Measurements from ENCODE around the gene SPIN1.
"Not testable (repeated sequence)": the region's sequence is repeated elsewhere in the genome, so short reads cannot be mapped to it uniquely, and the experiment has no call there.

Gene SPIN1

DNA sequence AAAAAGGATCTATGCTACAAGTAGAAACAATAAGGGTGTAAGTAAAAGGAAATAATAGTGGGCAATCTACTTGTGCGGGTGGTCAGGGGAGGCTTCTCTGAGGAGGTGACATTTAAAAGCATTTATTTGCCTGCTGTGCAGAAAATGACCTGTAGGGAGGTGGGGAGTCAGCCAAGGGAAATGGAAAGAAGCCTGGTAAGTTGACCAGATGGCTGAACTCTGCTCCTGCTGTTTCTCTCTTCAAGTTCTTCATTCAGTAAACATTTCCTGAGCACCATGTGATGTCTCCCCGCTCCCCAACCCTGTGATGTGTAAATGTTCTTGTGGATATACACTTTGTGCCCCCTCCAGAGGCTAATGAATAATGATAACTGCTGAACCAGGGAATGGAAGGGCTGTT is 9.9 kb upstream of the SPIN1 start:
- no peaks in the 10 kb centered on the region for H3K4me1 ChIP-seq
- no peaks in the 10 kb centered on the region for H3K9me3 ChIP-seq
- H3K27me3 ChIP-seq (ENCODE audit: low read depth), result no peaks in the 10 kb centered on the region; the same call in 1 of the 2 replicates
- H3K4me3 ChIP-seq, result no peak overlapping the region
- H3K36me3 ChIP-seq (replicated peaks), result no peaks in the 10 kb centered on the region
- in situ Hi-C loops (cut with MboI; ENCODE audit: low sequenced_read_pairs), result no loop called here
- DNase-seq (ENCODE audit: low spot score in 2 of 2), result no peak

DNA sequence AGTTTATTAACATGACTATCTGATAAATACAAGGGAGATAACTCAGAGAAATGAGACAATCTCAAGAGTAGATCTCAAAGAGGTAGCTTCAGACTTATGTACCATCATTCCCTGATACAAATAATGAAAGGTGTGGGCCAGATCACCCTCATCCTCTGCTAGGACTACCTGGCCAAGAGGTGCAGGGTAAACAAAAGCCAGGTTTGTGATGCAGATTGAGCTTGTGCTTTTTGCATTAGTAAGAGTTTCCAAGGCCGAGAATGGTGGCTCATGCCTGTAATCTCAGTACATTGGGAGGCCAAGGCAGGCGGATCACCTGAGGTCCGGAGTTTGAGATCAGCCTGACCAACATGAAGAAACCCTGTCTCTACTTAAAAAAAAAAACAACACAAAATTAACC is 8.9 kb upstream of the SPIN1 start:
- Histone ChIP-seq H3K36me3 (replicated peaks) (no peaks in the 10 kb centered on the region), H3K4me1 (no peaks in the 10 kb centered on the region), H3K9me3 (no peaks in the 10 kb centered on the region), H3K4me3 (no peak overlapping the region), H3K27me3 (ENCODE audit: low read depth) (no peaks in the 10 kb centered on the region; the same call in 1 of the 2 replicates)
- in situ Hi-C loops (cut with MboI; ENCODE audit: low sequenced_read_pairs), result no loop called here
- no peak for DNase-seq (ENCODE audit: low spot score in 2 of 2)

DNA sequence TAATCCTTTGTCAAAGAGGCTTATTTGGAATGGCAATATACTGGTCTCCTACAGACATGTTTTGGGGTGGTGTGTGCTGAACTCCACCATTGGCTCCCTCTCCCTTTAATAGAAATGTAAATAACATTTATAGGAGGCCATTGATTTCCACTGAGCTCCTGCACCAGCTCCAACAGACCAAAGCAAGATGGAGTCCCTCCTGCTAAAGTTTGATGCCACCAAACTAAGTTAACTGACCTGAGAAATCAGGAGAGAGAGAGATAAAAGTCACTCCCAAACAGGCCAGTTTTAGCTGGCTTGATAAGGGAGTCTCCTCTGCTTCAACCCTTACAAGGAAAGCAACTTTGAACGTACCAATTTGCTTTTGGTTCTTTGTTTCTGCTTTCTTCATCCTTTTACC is 8.1 kb upstream of the SPIN1 start:
- no peak overlapping the region for H3K4me3 ChIP-seq
- in situ Hi-C loops (cut with MboI; ENCODE audit: low sequenced_read_pairs), result no loop called here
- no peaks in the 10 kb centered on the region for H3K9me3 ChIP-seq
- no peak for DNase-seq (ENCODE audit: low spot score in 2 of 2)
- H3K4me1 ChIP-seq, result no peaks in the 10 kb centered on the region
- no peaks in the 10 kb centered on the region for H3K36me3 ChIP-seq (replicated peaks)
- H3K27me3 ChIP-seq (ENCODE audit: low read depth), result no peaks in the 10 kb centered on the region; the same call in 1 of the 2 replicates

DNA sequence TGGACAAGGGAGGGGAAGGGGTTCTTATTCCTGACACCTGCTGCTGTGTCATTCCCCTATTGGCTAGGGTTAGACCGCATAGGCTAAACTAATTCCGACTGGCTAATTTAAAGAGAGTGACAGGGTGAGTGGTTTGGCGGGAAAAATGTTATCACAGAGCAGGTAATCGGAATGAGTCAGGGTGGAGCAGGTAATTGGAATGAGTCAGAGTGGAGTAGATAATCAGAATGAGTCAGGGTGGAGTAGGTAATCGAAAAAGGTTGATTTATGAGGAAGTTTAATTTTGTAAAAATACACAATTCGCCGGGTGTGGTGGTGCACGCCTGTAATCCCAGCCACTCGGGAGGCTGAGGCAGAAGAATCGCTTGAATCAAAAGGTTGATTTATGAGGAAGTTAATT is 6.9 kb upstream of the SPIN1 start:
- H3K4me1 ChIP-seq; H3K4me3 ChIP-seq; in situ Hi-C loops (cut with MboI; ENCODE audit: low sequenced_read_pairs); DNase-seq (ENCODE audit: low spot score in 2 of 2); H3K27me3 ChIP-seq (ENCODE audit: low read depth); H3K36me3 ChIP-seq (replicated peaks); H3K9me3 ChIP-seq: not testable (repeated sequence)

DNA sequence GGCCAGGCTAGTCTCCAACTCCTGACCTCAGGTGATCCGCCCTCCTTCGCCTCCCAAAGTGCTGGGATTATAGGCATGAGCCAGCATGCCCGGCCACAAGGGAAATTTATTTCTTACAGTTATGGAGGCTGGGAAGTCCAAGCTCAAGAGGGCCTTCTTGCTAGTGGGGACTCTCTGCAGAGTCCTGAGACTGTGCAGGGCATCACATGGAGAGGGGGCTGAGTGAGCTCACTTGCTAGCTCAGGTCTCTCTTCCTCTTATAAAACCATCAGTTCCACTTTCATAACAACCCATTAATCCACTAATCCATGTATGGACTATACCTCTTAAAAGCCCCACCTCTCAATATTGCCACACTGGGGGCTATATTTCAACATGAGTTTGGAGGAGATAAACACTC is 5.1 kb upstream of the SPIN1 start:
- in situ Hi-C loops (cut with MboI; ENCODE audit: low sequenced_read_pairs), result no loop called here
- Histone ChIP-seq H3K4me1 (no peaks in the 10 kb centered on the region), H3K4me3 (no peak overlapping the region), H3K27me3 (ENCODE audit: low read depth) (no peaks in the 10 kb centered on the region; the same call in 1 of the 2 replicates), H3K36me3 (replicated peaks) (no peaks in the 10 kb centered on the region), H3K9me3 (no peaks in the 10 kb centered on the region)
- DNase-seq (ENCODE audit: low spot score in 2 of 2), result no peak

DNA sequence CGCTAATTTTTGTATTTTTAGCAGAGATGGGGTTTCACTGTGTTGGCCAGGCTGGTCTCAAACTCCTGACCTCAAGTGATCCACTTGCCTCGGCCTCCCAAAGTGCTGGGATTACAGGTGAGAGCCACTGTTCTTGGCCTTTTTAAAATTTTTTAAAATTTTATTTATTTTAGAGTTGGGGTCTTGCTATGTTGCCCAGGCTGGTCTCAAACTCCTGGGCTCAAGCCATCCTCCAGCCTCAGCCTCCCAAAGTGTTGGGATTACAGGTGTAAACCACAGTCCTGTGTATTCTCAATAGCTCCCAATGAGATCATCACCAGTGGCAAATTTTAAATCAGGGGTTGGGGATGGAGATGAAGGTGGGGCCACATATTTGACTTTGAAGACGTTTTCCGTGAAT is 2.1 kb upstream of the SPIN1 start:
- H3K27me3 ChIP-seq (ENCODE audit: low read depth); in situ Hi-C loops (cut with MboI; ENCODE audit: low sequenced_read_pairs); H3K4me3 ChIP-seq; H3K36me3 ChIP-seq (replicated peaks); DNase-seq (ENCODE audit: low spot score in 2 of 2); H3K9me3 ChIP-seq; H3K4me1 ChIP-seq: not testable (repeated sequence)

DNA sequence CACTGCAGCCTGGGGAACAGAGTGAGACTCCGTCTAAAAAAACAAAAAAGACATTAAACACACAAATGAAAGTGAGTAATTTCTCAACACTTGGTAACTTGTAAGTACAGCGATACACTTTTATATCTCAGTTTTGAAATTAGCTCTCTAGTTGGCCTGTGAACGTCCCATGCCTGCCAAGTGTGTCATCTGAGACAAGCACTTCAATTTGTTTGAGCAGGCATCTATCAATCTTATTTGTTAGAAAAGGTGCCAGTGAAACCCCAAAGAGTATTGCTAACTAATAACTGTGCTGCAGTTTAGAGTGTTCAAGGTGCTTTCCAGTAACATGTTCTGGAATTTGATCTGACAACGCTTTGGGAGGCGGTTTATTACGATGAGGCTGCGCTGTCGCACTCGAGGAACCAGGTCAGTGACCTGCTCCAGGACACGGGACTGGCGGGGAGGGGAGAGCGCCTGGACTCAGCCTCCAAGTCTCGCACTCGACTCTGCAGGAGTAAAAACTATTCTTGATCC is 1.1 kb upstream of the SPIN1 start:
- in situ Hi-C loops (cut with MboI; ENCODE audit: low sequenced_read_pairs), result no loop called here
- H3K4me3 ChIP-seq, result peak overlapping the region; percentile 52

DNA sequence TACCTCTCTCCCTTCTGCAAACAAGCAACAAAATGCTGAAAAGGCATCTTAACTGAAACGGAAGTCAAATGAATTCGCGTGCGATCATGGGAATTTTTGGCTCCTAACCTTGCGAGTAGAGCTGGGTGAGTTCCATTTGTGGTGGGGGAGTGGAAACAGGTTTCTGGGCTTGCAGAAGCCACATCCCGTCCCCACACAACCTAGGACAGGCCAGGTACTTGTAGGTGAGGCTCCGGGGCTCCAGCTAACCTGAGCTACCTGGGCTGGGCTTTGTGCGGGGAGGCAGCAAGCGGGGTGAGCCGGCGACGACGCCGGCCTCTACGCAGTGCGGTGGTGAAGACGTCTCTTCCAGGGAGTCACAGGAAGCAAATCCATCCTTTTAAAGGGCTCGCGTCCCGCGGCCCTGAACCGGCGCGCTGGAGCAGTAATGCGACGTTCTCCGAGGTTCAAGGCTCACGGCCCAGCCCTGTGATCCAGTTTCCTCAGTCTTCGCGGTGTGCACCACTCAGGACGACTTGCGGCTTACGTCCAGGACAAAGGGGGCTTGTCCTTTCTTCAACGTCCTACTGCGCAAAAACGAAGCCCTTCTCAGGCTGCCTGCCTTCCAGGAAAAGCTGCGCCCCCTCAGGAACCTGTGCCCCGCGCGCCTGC is 567 bp upstream of the SPIN1 start:
- no peaks in the 10 kb centered on the region for H3K9me3 ChIP-seq
- in situ Hi-C loops (cut with MboI; ENCODE audit: low sequenced_read_pairs), result no loop called here

More for the DNA sequence above, 1.1 kb upstream of the SPIN1 start:
- Histone ChIP-seq H3K4me1 (peaks cover 6% of the 10 kb centered on the region; the same call in 1 of the 2 replicates), H3K9me3 (no peaks in the 10 kb centered on the region), H3K27me3 (ENCODE audit: low read depth) (no peaks in the 10 kb centered on the region), H3K36me3 (replicated peaks) (no peaks in the 10 kb centered on the region)
- DNase-seq (ENCODE audit: low spot score in 2 of 2), result no peak

DNA sequence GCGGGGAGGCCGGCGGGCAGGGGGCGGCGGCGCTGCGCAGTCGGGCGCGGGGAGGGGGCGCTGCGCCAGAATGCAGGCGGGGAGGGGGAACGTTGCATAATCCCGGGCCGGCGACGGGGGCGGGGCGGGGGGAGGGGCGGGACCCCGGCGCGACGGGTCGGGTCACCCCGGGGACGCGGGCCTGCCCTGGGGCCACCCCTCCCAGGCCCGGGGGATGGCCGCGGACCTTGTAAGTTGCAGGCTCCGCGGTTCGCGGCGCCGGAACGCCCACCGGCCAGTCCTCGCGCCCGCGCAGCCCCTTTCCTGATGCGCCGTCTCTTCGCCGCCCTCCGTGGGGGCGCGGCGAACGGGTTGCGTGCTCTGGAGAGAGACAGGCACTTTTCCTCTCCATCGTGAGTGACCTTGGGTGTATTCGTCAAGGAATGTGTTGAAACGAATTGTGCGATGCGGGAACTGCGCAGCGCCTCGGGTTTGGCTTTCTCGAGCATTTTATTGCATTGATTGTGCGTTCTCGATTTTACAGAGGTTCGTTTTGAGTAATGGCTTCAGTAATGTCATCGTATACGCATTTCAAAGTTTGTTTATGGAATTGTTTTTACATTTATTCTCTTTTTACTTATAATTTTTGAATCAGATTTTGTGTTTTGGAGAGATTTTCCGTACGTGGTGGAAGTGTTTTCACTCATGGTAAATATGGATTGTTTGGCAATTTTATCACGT is 802 bp downstream of the SPIN1 start:
- Histone ChIP-seq H3K36me3 (replicated peaks) (no peaks in the 10 kb centered on the region), H3K27me3 (ENCODE audit: low read depth) (no peaks in the 10 kb centered on the region), H3K9me3 (no peaks in the 10 kb centered on the region), H3K4me1 (peaks cover 6% of the 10 kb centered on the region; the same call in 1 of the 2 replicates), H3K4me3 (peak overlapping the region; percentile 60)
- DNase-seq (ENCODE audit: low spot score in 2 of 2), result peak; percentile 63 to 75
- in situ Hi-C loops (cut with MboI; ENCODE audit: low sequenced_read_pairs), result no loop called here

More for the DNA sequence above, 567 bp upstream of the SPIN1 start:
- peak; percentile 8 to 24 for DNase-seq (ENCODE audit: low spot score in 2 of 2)
- H3K4me3 ChIP-seq, result peak overlapping the region; percentile 52
- H3K4me1 ChIP-seq, result peaks cover 6% of the 10 kb centered on the region; the same call in 1 of the 2 replicates
- no peaks in the 10 kb centered on the region for H3K36me3 ChIP-seq (replicated peaks)
- H3K27me3 ChIP-seq (ENCODE audit: low read depth), result no peaks in the 10 kb centered on the region

DNA sequence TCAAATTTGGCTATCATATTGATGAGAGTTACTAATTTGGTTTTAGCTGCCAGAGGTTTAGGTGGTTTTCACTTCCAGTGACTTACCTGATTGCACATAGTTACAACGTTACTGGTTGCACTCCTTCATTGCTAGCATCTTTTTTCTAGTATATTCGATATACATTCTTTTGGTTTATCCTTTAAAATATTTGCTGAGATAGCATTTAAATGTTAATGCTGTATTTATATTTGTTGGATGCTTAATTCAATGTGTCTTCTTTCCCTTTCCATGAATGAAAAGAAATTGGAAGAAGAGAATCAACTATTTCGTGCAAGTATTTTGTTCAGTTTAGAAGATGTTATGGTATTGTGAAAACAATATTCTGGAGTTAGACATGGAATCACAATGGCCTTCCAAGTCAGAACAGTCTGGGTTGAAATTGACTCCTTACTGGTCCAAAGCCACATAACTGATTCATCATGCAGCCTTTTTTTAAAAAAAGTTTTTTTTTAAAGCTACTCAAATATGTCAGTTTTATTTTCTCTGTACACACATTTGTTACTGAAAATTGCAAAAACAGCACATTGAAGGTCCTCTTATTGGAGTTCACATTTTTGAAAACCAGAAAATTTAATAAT is 2.2 kb downstream of the SPIN1 start:
- no peak overlapping the region for H3K4me3 ChIP-seq
- H3K36me3 ChIP-seq (replicated peaks), result no peaks in the 10 kb centered on the region
- no peaks in the 10 kb centered on the region for H3K27me3 ChIP-seq (ENCODE audit: low read depth)
- in situ Hi-C loops (cut with MboI; ENCODE audit: low sequenced_read_pairs), result no loop called here
- peaks cover 6% of the 10 kb centered on the region; the same call in 1 of the 2 replicates for H3K4me1 ChIP-seq
- no peaks in the 10 kb centered on the region for H3K9me3 ChIP-seq
- no peak for DNase-seq (ENCODE audit: low spot score in 2 of 2)

DNA sequence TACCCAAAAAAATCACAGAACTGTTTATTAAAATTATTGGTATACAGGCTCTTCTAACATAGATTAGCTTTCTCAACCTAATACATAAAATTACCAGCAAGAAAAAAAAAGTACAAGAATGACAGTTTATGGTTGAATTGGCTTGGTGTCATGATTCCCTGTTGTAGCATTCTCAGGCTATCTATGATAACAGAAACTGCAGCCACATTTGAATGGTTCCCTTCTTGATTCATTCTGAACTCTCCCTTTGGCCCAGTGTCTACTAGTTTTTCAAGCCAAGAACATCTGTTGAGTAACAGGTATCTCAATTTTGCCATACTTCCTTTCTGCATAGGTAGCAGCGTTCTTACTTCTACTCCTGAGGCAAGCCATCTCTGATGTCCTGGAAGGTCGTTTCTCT is 3.0 kb downstream of the SPIN1 start:
- H3K36me3 ChIP-seq (replicated peaks), result no peaks in the 10 kb centered on the region
- DNase-seq (ENCODE audit: low spot score in 2 of 2), result no peak
- in situ Hi-C loops (cut with MboI; ENCODE audit: low sequenced_read_pairs), result no loop called here
- no peak overlapping the region for H3K4me3 ChIP-seq
- H3K4me1 ChIP-seq, result peaks cover 6% of the 10 kb centered on the region; the same call in 1 of the 2 replicates
- no peaks in the 10 kb centered on the region for H3K9me3 ChIP-seq
- H3K27me3 ChIP-seq (ENCODE audit: low read depth), result no peaks in the 10 kb centered on the region

DNA sequence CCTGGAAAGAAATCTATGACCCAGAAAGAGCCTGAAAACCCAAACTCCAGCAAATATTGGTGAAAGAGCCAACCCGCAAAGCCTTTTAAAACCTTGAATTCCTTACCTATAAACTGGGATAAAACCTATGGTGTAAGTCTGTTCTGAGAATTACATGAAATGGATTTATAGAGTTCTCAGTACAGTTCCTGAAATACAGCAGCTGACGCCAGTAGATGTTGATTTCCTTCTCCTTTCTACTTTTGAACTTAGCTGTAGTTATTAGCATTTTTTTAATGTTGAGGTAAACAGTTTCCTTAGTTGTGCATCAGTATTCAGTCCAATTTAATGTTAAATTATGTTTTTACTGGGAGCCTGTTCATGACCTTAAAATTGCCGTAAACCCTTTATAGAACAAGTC is 3.7 kb downstream of the SPIN1 start:
- Histone ChIP-seq H3K9me3 (no peaks in the 10 kb centered on the region), H3K4me3 (no peak overlapping the region), H3K27me3 (ENCODE audit: low read depth) (no peaks in the 10 kb centered on the region), H3K4me1 (peaks cover 6% of the 10 kb centered on the region; the same call in 1 of the 2 replicates), H3K36me3 (replicated peaks) (no peaks in the 10 kb centered on the region)
- in situ Hi-C loops (cut with MboI; ENCODE audit: low sequenced_read_pairs), result no loop called here
- DNase-seq (ENCODE audit: low spot score in 2 of 2), result no peak

DNA sequence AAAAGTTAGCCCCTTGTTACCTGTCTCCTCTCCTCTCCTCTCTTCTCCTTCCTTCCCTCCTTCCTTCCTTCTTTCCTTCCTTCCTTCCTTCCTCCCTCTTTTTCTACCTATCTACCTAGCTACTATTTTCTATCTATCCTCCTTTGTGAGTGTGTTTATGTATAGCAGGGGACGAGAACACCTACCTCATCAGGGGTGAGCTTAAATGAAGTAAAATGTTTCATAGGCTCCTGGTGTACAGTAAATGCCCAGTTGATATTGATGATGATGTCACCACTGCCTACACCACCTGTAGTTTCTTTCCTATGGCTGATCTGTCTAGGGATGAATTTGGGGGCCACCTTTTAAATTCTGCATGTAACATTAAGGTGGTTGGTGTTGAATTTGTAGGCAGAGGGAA is 4.3 kb downstream of the SPIN1 start:
- Histone ChIP-seq H3K4me3 (no peak overlapping the region), H3K27me3 (ENCODE audit: low read depth) (no peaks in the 10 kb centered on the region), H3K36me3 (replicated peaks) (no peaks in the 10 kb centered on the region), H3K9me3 (no peaks in the 10 kb centered on the region), H3K4me1 (peaks cover 6% of the 10 kb centered on the region; the same call in 1 of the 2 replicates)
- in situ Hi-C loops (cut with MboI; ENCODE audit: low sequenced_read_pairs), result no loop called here
- no peak for DNase-seq (ENCODE audit: low spot score in 2 of 2)

Data from HAP-1 (cell line).